Measurements from ENCODE around the gene SMYD1.
A peak's percentile ranks its signal among the peaks of the same experiment; 100 is the strongest.

The SMYD1 gene

DNA sequence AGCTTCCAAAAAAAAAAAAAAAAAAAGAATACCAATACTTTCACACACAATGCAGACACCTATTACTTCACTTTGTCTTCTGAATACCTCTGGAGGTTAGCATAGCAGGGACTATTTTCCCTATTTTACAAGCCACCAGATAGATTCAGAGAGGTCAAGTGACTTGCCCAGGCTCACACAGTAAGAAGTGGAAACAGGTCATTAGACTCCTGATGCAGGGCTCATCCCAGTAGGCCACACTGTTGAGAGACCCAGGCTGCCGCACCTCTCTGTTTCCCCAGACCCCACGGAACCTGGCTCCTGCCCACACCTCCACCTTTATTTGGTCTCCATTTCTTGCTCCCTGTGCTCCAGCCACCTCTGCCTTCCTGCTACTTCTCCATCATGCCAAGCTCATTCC, 19.4 kb downstream of the SMYD1 start:
- H3K9me3 Mint-ChIP-seq: no peaks in the 10 kb centered on the region
- no peaks in the 10 kb centered on the region for H3K36me3 Mint-ChIP-seq
- no peak overlapping the region for H3K4me3 Mint-ChIP-seq
- DNase-seq (ENCODE audit: low spot score in 2 of 2) (no peak), ATAC-seq (ENCODE audit: low read depth) (no peak)
- peaks cover 7% of the 10 kb centered on the region for H3K27me3 Mint-ChIP-seq
- H3K27ac Mint-ChIP-seq: no peak overlapping the region
- peaks cover 5% of the 10 kb centered on the region for H3K4me1 Mint-ChIP-seq

DNA sequence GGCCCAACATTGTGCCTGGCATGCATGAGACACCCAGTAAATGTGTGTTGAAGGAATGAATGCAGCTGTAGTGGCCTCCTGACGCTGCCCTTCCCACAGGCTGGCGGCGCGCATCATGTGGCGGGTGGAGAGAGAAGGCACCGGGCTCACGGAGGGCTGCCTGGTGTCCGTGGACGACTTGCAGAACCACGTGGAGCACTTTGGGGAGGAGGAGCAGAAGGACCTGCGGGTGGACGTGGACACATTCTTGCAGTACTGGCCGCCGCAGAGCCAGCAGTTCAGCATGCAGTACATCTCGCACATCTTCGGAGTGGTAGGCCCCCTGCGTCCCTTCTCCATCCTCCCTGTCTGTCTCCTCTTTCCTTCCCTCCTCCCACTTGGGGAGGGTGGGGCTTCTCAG, 20.1 kb downstream of the SMYD1 start:
- no peak for DNase-seq (ENCODE audit: low spot score in 2 of 2)
- peaks cover 5% of the 10 kb centered on the region for H3K4me1 Mint-ChIP-seq
- ATAC-seq (ENCODE audit: low read depth): no peak
- H3K9me3 Mint-ChIP-seq: no peaks in the 10 kb centered on the region
- H3K4me3 Mint-ChIP-seq: no peak overlapping the region
- H3K27me3 Mint-ChIP-seq: peaks cover 7% of the 10 kb centered on the region
- no peaks in the 10 kb centered on the region for H3K36me3 Mint-ChIP-seq
- H3K27ac Mint-ChIP-seq: no peak overlapping the region

DNA sequence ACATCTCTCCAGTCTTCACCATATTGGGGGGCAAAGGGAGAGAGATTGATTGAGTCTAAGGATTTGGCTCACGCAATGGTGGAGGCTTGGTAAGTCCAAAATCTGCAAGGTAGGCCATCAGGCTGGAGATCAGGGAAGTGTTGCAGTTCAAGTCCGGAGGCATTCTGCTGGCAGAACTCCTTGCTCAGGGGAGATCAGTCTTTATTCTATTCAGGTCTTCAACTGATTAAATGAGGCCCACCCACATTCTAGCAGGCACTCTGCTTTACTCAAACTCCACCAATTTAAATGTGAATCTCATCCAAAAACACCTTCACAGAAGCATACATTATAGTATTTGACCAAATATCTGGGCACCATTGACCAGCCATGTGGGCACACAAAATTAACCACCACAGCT, 21.4 kb downstream of the SMYD1 start:
- H3K4me3 Mint-ChIP-seq: no peak overlapping the region
- H3K9me3 Mint-ChIP-seq: no peaks in the 10 kb centered on the region
- ATAC-seq (ENCODE audit: low read depth) (no peak), DNase-seq (ENCODE audit: low spot score in 2 of 2) (no peak)
- no peak overlapping the region for H3K27ac Mint-ChIP-seq
- H3K36me3 Mint-ChIP-seq: no peaks in the 10 kb centered on the region
- H3K4me1 Mint-ChIP-seq: peaks cover 5% of the 10 kb centered on the region
- peaks cover 4% of the 10 kb centered on the region for H3K27me3 Mint-ChIP-seq

GRCh38 chr2:88090446-88091283, 23.0 kb downstream of the SMYD1 start:
- peaks cover 5% of the 10 kb centered on the region for H3K4me1 Mint-ChIP-seq
- H3K27me3 Mint-ChIP-seq: peaks cover 4% of the 10 kb centered on the region
- H3K9me3 Mint-ChIP-seq: no peaks in the 10 kb centered on the region
- peak; percentile 34 for ATAC-seq (ENCODE audit: low read depth)
- peak overlapping the region; percentile 16 for H3K27ac Mint-ChIP-seq
- no peak for DNase-seq (ENCODE audit: low spot score in 2 of 2)
- no peaks in the 10 kb centered on the region for H3K36me3 Mint-ChIP-seq
- H3K4me3 Mint-ChIP-seq: no peak overlapping the region

DNA sequence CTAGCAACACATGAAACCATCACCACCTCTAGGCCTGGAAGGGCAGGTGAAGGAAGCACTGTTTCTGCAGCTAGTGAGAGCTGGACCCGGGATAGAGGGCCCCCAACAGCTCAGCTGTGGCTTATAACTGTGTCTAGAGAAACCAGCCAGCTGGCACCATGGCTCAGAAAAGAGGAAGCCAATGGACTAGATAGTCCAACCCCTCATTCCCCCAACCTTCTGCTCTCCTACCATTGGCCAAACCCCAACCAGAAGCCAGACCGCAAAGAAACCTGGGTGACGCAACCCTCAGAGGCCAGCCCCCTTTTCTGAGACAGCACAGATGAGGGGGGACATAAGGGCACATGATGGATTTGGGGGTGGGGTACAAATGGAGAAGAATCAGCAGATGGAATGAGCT, 24.3 kb downstream of the SMYD1 start:
- no peak overlapping the region for H3K4me3 Mint-ChIP-seq
- no peaks in the 10 kb centered on the region for H3K36me3 Mint-ChIP-seq
- DNase-seq (ENCODE audit: low spot score in 2 of 2) (no peak), ATAC-seq (ENCODE audit: low read depth) (peak; percentile 53)
- H3K27ac Mint-ChIP-seq: no peak overlapping the region
- H3K4me1 Mint-ChIP-seq: peaks cover 5% of the 10 kb centered on the region
- H3K9me3 Mint-ChIP-seq: no peaks in the 10 kb centered on the region
- H3K27me3 Mint-ChIP-seq: peaks cover 4% of the 10 kb centered on the region

- ATAC-seq (ENCODE audit: low read depth) (no peak), DNase-seq (ENCODE audit: low spot score in 2 of 2) (no peak)
- Mint-ChIP-seq H3K4me3 (no peak overlapping the region), H3K27me3 (peaks cover 4% of the 10 kb centered on the region), H3K27ac (no peak overlapping the region), H3K36me3 (no peaks in the 10 kb centered on the region), H3K4me1 (peaks cover 5% of the 10 kb centered on the region), H3K9me3 (no peaks in the 10 kb centered on the region)
Observed at GRCh38 chr2:88092773-88093172, 25.1 kb downstream of the SMYD1 start.

GRCh38 chr2:88095022-88095421, 27.4 kb downstream of the SMYD1 start:
- peaks cover 5% of the 10 kb centered on the region for H3K4me1 Mint-ChIP-seq
- DNase-seq (ENCODE audit: low spot score in 2 of 2) (no peak), ATAC-seq (ENCODE audit: low read depth) (no peak)
- H3K36me3 Mint-ChIP-seq: no peaks in the 10 kb centered on the region
- no peaks in the 10 kb centered on the region for H3K9me3 Mint-ChIP-seq
- H3K4me3 Mint-ChIP-seq: no peak overlapping the region
- peaks cover 8% of the 10 kb centered on the region for H3K27me3 Mint-ChIP-seq
- no peak overlapping the region for H3K27ac Mint-ChIP-seq

- peaks cover 9% of the 10 kb centered on the region for H3K27me3 Mint-ChIP-seq
Observed at GRCh38 chr2:88096708-88097107, 29.1 kb downstream of the SMYD1 start.

DNA sequence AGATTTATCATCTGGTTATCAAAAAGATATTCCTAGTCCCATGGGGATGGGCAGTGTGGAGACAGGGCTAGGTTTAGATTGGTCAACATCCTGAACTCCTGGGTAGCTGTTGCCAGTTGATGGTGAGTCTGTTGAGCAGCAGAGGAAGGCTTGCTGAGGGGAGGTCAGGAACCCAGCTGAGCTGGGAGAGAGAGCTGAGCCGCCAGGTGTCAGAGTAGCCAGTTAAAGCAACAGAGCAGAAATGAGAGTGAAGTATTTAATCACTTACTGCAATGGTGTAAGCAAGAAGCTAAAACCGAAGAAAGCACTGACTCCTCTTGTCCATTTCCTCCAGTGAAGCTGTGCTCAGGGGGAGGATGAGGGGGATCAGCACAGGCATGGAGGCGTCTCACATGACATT, 29.6 kb downstream of the SMYD1 start:
- H3K27me3 Mint-ChIP-seq: peaks cover 9% of the 10 kb centered on the region
- no peak overlapping the region for H3K4me3 Mint-ChIP-seq
- ATAC-seq (ENCODE audit: low read depth) (no peak), DNase-seq (ENCODE audit: low spot score in 2 of 2) (no peak)
- no peaks in the 10 kb centered on the region for H3K36me3 Mint-ChIP-seq
- no peaks in the 10 kb centered on the region for H3K9me3 Mint-ChIP-seq
- H3K27ac Mint-ChIP-seq: no peak overlapping the region
- H3K4me1 Mint-ChIP-seq: no peaks in the 10 kb centered on the region

More at GRCh38 chr2:88096708-88097107, 29.1 kb downstream of the SMYD1 start:
- H3K4me3 Mint-ChIP-seq: no peak overlapping the region
- no peak overlapping the region for H3K27ac Mint-ChIP-seq
- DNase-seq (ENCODE audit: low spot score in 2 of 2): no peak
- no peaks in the 10 kb centered on the region for H3K4me1 Mint-ChIP-seq
- no peak for ATAC-seq (ENCODE audit: low read depth)
- H3K9me3 Mint-ChIP-seq: no peaks in the 10 kb centered on the region
- H3K36me3 Mint-ChIP-seq: no peaks in the 10 kb centered on the region

DNA sequence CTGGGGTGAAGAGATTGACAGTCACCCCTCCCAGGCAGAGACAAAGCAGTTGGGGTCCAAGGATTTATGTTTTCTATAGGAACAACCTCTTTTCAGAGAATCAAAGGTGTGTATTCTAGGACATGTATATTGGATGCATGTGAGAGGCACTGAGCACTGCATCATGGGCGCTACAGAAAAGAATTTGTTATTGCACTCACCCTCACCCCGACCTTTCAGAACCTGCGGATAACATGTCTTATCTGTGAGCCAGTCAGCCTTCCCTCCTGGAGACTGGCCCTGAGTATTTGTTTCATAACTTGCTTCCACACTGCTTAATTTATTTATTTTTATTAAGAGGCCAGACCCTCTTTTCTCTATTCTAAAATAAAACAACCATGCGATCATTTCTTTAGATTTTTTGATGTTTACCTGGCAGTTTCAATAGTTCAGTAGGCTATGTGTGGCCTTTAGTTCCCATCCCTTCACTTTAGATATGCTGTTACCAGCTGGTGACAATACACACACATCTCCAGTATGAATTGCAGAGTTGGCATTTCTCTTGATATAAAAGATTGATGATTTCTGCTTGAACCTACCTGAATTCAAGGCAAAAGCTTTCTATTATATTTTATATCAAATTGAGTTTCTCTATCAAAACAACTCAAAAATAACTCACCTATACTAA, 30.4 kb downstream of the SMYD1 start:
- Mint-ChIP-seq H3K4me1 (no peaks in the 10 kb centered on the region), H3K27me3 (peaks cover 14% of the 10 kb centered on the region), H3K27ac (no peak overlapping the region), H3K4me3 (no peak overlapping the region), H3K9me3 (no peaks in the 10 kb centered on the region), H3K36me3 (no peaks in the 10 kb centered on the region)
- ATAC-seq (ENCODE audit: low read depth): no peak
- DNase-seq (ENCODE audit: low spot score in 2 of 2): no peak

GRCh38 chr2:88098558-88098900, 30.9 kb downstream of the SMYD1 start:
- Mint-ChIP-seq H3K27ac (no peak overlapping the region), H3K4me1 (no peaks in the 10 kb centered on the region), H3K36me3 (no peaks in the 10 kb centered on the region), H3K9me3 (no peaks in the 10 kb centered on the region), H3K4me3 (no peak overlapping the region), H3K27me3 (peaks cover 14% of the 10 kb centered on the region)
- ATAC-seq (ENCODE audit: low read depth) (no peak), DNase-seq (ENCODE audit: low spot score in 2 of 2) (no peak)

DNA sequence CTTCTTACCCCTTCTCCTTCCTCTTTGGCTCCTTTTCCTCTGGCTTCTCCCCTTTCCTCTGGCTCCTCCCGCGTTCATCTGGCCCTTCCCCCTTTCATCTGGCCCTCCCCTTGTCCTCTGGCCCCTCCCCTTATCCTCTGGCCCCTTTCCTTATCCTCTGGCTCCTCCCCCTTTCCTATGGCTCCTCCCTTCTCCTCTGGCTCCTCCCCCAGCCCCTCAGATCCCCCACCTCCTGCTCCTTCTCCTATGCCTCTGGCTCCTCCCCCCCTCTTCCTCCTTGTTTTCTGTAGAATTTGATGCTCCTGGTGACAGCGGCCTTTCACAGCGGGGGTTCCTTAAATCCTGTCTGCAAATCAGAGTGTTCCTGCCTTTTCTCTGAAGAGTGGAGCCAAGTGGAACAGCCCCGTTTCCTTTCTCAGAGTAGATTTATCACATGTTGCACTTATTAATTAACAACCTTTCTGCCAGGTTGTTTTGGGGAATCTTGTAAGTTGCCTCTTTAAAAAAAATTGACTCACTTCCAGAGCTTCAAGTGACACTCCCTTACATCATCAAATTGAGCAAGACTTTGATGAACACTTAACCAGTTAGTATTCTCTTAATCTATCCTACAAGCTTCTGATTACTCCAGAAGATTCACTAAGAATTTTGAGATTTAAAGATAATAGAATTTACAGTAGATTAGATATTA, 32.3 kb downstream of the SMYD1 start:
- peaks cover 15% of the 10 kb centered on the region for H3K27me3 Mint-ChIP-seq
- no peaks in the 10 kb centered on the region for H3K4me1 Mint-ChIP-seq
- H3K27ac Mint-ChIP-seq: no peak overlapping the region
- H3K9me3 Mint-ChIP-seq: no peaks in the 10 kb centered on the region
- H3K4me3 Mint-ChIP-seq: no peak overlapping the region
- ATAC-seq (ENCODE audit: low read depth) (no peak), DNase-seq (ENCODE audit: low spot score in 2 of 2) (no peak)
- no peaks in the 10 kb centered on the region for H3K36me3 Mint-ChIP-seq

DNA sequence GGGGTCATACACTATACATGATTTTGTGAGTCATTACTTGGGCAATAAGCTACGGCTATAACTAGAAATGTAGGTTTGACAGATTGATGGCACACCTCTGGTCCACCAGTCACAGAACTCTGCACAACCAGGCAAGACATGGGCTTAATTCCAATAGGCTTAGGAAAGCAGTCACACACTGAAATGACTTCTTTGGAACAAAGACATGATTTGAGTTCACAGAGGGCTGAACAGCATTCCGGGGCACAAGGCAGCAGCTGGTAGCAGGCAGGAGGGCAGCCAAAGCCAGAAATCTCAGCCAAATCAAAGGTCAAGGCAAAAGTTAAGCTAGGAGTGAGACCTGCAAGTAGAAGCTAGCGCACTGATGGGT, 32.8 kb downstream of the SMYD1 start:
- Mint-ChIP-seq H3K27me3 (peaks cover 15% of the 10 kb centered on the region), H3K27ac (no peak overlapping the region), H3K4me1 (no peaks in the 10 kb centered on the region), H3K4me3 (no peak overlapping the region), H3K36me3 (no peaks in the 10 kb centered on the region), H3K9me3 (no peaks in the 10 kb centered on the region)
- no peak for ATAC-seq (ENCODE audit: low read depth)
- DNase-seq (ENCODE audit: low spot score in 2 of 2): no peak

DNA sequence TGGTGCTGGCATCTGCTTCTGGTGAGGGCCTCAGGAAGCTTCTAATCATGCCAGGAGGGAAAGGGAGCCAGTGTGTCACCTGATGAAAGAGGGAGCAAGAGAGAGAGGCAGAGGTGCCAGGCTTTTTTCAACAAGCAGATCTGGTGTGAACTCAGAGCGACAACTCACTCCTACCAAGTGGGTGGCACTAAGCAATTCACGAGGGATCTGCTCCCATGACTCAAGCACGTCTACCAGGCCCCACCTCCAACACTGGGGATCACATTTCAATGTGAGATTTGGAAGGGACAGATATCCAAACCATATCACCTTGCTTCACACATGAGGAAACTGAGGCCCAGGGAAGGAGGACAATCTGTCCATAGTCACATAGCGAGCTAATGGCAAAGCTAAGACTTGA, 41.2 kb downstream of the SMYD1 start:
- H3K4me3 Mint-ChIP-seq: no peak overlapping the region

More for the DNA sequence above, 41.2 kb downstream of the SMYD1 start:
- Mint-ChIP-seq H3K9me3 (no peaks in the 10 kb centered on the region), H3K4me1 (no peaks in the 10 kb centered on the region), H3K36me3 (no peaks in the 10 kb centered on the region), H3K27ac (no peak overlapping the region), H3K27me3 (peaks cover 4% of the 10 kb centered on the region)
- DNase-seq (ENCODE audit: low spot score in 2 of 2) (no peak), ATAC-seq (ENCODE audit: low read depth) (no peak)
